Measurements from ENCODE around the gene PPP1R13B.
"Not testable (repeated sequence)": the region's sequence is repeated elsewhere in the genome, so short reads cannot be mapped to it uniquely, and the experiment has no call there.

DNA sequence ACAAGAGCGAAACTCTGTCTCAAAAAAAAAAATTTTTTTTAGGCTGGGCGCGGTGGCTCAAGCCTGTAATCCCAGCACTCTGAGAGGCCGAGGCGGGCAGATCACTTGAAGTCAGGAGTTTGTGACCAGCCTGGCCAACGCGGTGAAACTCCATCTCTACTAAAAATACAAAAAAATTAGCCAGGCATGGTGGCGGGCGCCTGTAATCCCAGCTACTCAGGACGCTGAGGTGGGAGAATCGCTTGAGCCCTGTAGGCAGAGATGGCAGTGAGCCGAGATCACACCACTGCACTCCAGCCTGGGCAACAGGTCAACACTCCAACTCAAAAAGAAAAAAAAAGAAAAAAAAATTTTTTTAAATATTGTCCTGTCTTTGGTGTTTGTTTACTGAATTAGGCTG, 6.1 kb downstream of the PPP1R13B start:
- TF ChIP-seq, protein P1, sequence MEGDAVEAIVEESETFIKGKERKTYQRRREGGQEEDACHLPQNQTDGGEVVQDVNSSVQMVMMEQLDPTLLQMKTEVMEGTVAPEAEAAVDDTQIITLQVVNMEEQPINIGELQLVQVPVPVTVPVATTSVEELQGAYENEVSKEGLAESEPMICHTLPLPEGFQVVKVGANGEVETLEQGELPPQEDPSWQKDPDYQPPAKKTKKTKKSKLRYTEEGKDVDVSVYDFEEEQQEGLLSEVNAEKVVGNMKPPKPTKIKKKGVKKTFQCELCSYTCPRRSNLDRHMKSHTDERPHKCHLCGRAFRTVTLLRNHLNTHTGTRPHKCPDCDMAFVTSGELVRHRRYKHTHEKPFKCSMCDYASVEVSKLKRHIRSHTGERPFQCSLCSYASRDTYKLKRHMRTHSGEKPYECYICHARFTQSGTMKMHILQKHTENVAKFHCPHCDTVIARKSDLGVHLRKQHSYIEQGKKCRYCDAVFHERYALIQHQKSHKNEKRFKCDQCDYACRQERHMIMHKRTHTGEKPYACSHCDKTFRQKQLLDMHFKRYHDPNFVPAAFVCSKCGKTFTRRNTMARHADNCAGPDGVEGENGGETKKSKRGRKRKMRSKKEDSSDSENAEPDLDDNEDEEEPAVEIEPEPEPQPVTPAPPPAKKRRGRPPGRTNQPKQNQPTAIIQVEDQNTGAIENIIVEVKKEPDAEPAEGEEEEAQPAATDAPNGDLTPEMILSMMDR (IDR thresholded peaks at IDR 0.05; ENCODE audit: low read depth, low read length), result not testable (repeated sequence)
- TF ChIP-seq POLR2A (IDR thresholded peaks at IDR 0.05; ENCODE audit: extremely low read depth, insufficient read length); MYC (IDR thresholded peaks at IDR 0.05; ENCODE audit: low read depth, low read length); MAX (IDR thresholded peaks at IDR 0.05; ENCODE audit: low read depth, low read length): not testable (repeated sequence)

Measured in NB4 (cell line).